Endothelial cell of umbilical vein (primary cell): ENCODE data around the gene LRRFIP2. TPM values are rescaled to one million over a fixed set of nuclear protein-coding genes. Genes with fewer than 3 reads are reported as not detected.

Experiments used
- BruUV-seq: library from RNA; stranded (reverse); fragments of 400-500 nt; replicated peaks from 2 replicates; lab custom pipeline; 2021; lab: Mats Ljungman, UMichigan
- CTCF ChIA-PET: fragments of 300-600, 350-600 bp; sonication (Branson Sonifier 250); formaldehyde crosslinking; loops from one replicate; lab custom pipeline; 2021; ENCODE audit warnings: antibody characterized with exemption, inconsistent platforms; lab: Charles Lee
- POLR2A ChIA-PET: fragments of 300-600, 350-600 bp; sonication (Branson Sonifier 250); formaldehyde crosslinking; loops from one replicate; lab custom pipeline; 2021; ENCODE audit warnings: antibody characterized with exemption, inconsistent platforms; lab: Charles Lee
- DNase-seq: peaks from one replicate; pipeline ENCODE4 v3.0.0-alpha.2; 2011; ENCODE audit warnings: low read depth, low spot score
- FAIRE-seq: peaks from 2 replicates; lab custom pipeline; 2011; peaks lifted over from hg19 to GRCh38; lab: Jason Lieb, UNC
- H2AFZ ChIP-seq: 2 replicates; pipeline ENCODE4 v1.6.0; 2012; ENCODE audit warnings: low read depth, low read length, control low read depth, inconsistent platforms
- H3K27ac ChIP-seq: 2 replicates; pipeline ENCODE4 v1.5.1; 2011; ENCODE audit warnings: low read depth, mild to moderate bottlenecking, control low read depth, low read length, moderate library complexity; ENCODE audit not compliant: insufficient read depth
- H3K27me3 ChIP-seq, 2 experiments: 2 replicates each; pipeline versions ENCODE4 v1.6.0 to v1.6.1; 2011; ENCODE audit warnings: low read length in 2 of 2, mixed read lengths in 1 of 2; ENCODE audit not compliant: control insufficient read depth in 2 of 2, insufficient read depth in 2 of 2
- H3K36me3 ChIP-seq, 2 experiments: 2 replicates in 1 of 2; 3 replicates in 1 of 2; pipeline ENCODE4 v1.5.1; 2011; ENCODE audit warnings: low read length in 2 of 2, mild to moderate bottlenecking in 1 of 2, moderate library complexity in 1 of 2; ENCODE audit not compliant: control insufficient read depth in 2 of 2, insufficient read depth in 2 of 2; ENCODE audit errors: extremely low read depth in 1 of 2
- H3K4me1 ChIP-seq: 3 replicates; pipeline ENCODE4 v1.5.1; 2011; ENCODE audit warnings: mild to moderate bottlenecking, low read length; ENCODE audit not compliant: control insufficient read depth, insufficient read depth; ENCODE audit errors: extremely low read depth
- H3K4me2 ChIP-seq: 2 replicates; pipeline ENCODE4 v1.6.1; 2011; ENCODE audit warnings: low read length, control low read depth, mixed read lengths; ENCODE audit not compliant: insufficient read depth
- H3K4me3 ChIP-seq, 3 experiments: fragments of 200-600 bp in 1 of 3; sonication (generic), shearing (Covaris generic) in 1 of 3; replicated peaks in 1 of 3; 2 replicates each; pipeline ENCODE4 v1.5.1; 2011 to 2016; ENCODE audit warnings: control low read depth in 3 of 3, low read length in 3 of 3, mild to moderate bottlenecking in 2 of 3, inconsistent platforms in 1 of 3, low read depth in 1 of 3, moderate library complexity in 1 of 3; ENCODE audit not compliant: insufficient read depth in 1 of 3
- H3K79me2 ChIP-seq: 2 replicates; pipeline ENCODE4 v1.6.0; 2012; ENCODE audit warnings: low read length, inconsistent platforms; ENCODE audit not compliant: control insufficient read depth, insufficient read depth
- H3K9ac ChIP-seq: replicated peaks from 2 replicates; pipeline ENCODE3; 2011; ENCODE audit warnings: low read length, control low read depth; ENCODE audit not compliant: insufficient read depth; ENCODE audit errors: extremely low read depth
- H3K9me1 ChIP-seq: replicated peaks from 3 replicates; pipeline ENCODE4 v1.6.0; 2011; ENCODE audit warnings: mild to moderate bottlenecking, low read length; ENCODE audit not compliant: control insufficient read depth, insufficient read depth; ENCODE audit errors: extremely low read depth
- H3K9me3 ChIP-seq: replicated peaks from 2 replicates; pipeline ENCODE4 v1.5.1; 2012; ENCODE audit warnings: low read length, inconsistent platforms; ENCODE audit not compliant: control insufficient read depth, insufficient read depth
- H4K20me1 ChIP-seq: replicated peaks from 2 replicates; pipeline ENCODE3; 2011; ENCODE audit warnings: mild to moderate bottlenecking, low read length; ENCODE audit not compliant: control insufficient read depth, insufficient read depth; ENCODE audit errors: extremely low read depth
- CTCF ChIP-seq, 2 donors: IDR thresholded peaks; 1 replicate in 1 of 2; 2 replicates in 1 of 2; pipeline ENCODE4 v1.5.1; 2011; ENCODE audit warnings: low read length in 2 of 2, mild to moderate bottlenecking in 2 of 2, moderate library complexity in 2 of 2, control low read depth in 1 of 2, inconsistent platforms in 1 of 2, low read depth in 1 of 2; ENCODE audit not compliant: insufficient read depth in 1 of 2; ENCODE audit errors: extremely low read depth in 1 of 2
- EZH2 ChIP-seq: IDR thresholded peaks from 2 replicates; pipeline ENCODE4 v1.6.1; 2012; ENCODE audit warnings: borderline replicate concordance, low read depth, mild to moderate bottlenecking, moderate library complexity, low read length, inconsistent platforms; ENCODE audit not compliant: severe bottlenecking
- FOS ChIP-seq: IDR thresholded peaks from 2 replicates; pipeline ENCODE4 v1.6.1; 2011; ENCODE audit warnings: mild to moderate bottlenecking, low read length, moderate library complexity, borderline replicate concordance; ENCODE audit not compliant: insufficient read depth
- GATA2 ChIP-seq: IDR thresholded peaks from 2 replicates; pipeline ENCODE4 v1.7.0; 2011; ENCODE audit warnings: low read depth, mild to moderate bottlenecking, moderate library complexity, mixed read lengths, low read length; ENCODE audit not compliant: insufficient read length, insufficient read depth
- JUN ChIP-seq: IDR thresholded peaks from 2 replicates; pipeline ENCODE4 v1.6.1; 2011; ENCODE audit warnings: borderline replicate concordance, low read depth; ENCODE audit not compliant: insufficient read length, insufficient read depth
- MAX ChIP-seq: IDR thresholded peaks from 2 replicates; pipeline ENCODE4 v1.6.1; 2011; ENCODE audit not compliant: insufficient read depth, insufficient read length
- MYC ChIP-seq: IDR thresholded peaks from one replicate; pipeline ENCODE4 v1.6.1; 2011; ENCODE audit warnings: mild to moderate bottlenecking, low read depth, low read length
- POLR2A ChIP-seq: IDR thresholded peaks from 2 replicates; pipeline ENCODE4 v1.6.1; 2012; ENCODE audit warnings: low read depth, mild to moderate bottlenecking, control low read depth, low read length
- POLR2AphosphoS5 ChIP-seq: IDR thresholded peaks from 2 replicates; pipeline ENCODE4 v1.6.1; 2012; ENCODE audit warnings: low read depth, mild to moderate bottlenecking, control low read depth, low read length, moderate library complexity; ENCODE audit not compliant: insufficient read depth
- dilution Hi-C: fragments of 300-500 bp; cut with MboI; formaldehyde crosslinking; loops from one replicate; pipeline ENCODE4 v1.15.0; 2019; ENCODE audit warnings: low sequenced_read_pairs; ENCODE audit not compliant: extremely low pct_ligation_motif_present
- intact Hi-C: fragments of 100-400 bp; cut with micrococcal nuclease; formaldehyde crosslinking; loops from one replicate; pipeline ENCODE4 v1.10.0; 2022
- polyA plus RNA-seq, 4 experiments: library from polyadenylated mRNA; depleted of rRNA in 3 of 4; stranded (reverse) in 3 of 4; unstranded in 1 of 4; fragments of >200 nt; gene quantifications; 2 replicates each; pipeline versions ENCODE4 v1.2.1 to v1.2.3, GENCODE V29; 2011 to 2012; ENCODE audit warnings: missing spikeins in 1 of 4
- total RNA-seq: library from RNA; stranded (reverse); gene quantifications from 2 replicates; pipeline ENCODE4 v1.2.3, GENCODE V29; 2021

Gene LRRFIP2
- total and polyA plus RNA-seq, 2 donors (not counting 3 experiments of a cell fraction or from before 2014, with no cell fraction given) = 20.8 to 78.9 TPM

- no peak overlapping the region for H3K4me3 ChIP-seq
- intact Hi-C loops = loop anchor here (5.0 kb wide), 1 partner anchor 65 kb away; no protein-coding TSS in a partner anchor
- no peaks in the 10 kb centered on the region for H3K9me1 ChIP-seq
- no peaks in the 10 kb centered on the region for H3K27me3 ChIP-seq
- H3K27ac ChIP-seq = no peak overlapping the region
- H3K4me2 ChIP-seq = no peak overlapping the region
- no peak for FAIRE-seq
- BruUV-seq = no TSS peak
- H3K4me1 ChIP-seq = peaks cover 2% of the 10 kb centered on the region
- H3K79me2 ChIP-seq = no peaks in the 10 kb centered on the region
- no peaks in the 10 kb centered on the region for H4K20me1 ChIP-seq
- dilution Hi-C loops = no loop called here
- no peak overlapping the region for H2AFZ ChIP-seq
- H3K9me3 ChIP-seq = no peaks in the 10 kb centered on the region
- ChIA-PET CTCF (interaction anchor here (1.6 kb wide), 1 partner anchor 38 kb away, joined by 3 read pairs; no protein-coding TSS in a partner anchor), POLR2A (no interaction called here)
- TF ChIP-seq MAX (no peak), MYC (no peak), POLR2A (no peak), FOS (no peak), POLR2AphosphoS5 (no peak), EZH2 (no peak), JUN (no peak), CTCF (IDR thresholded peaks at IDR 0.05; ENCODE audit: extremely low read depth in 1 of 2, insufficient read depth in 1 of 2, low read depth in 1 of 2, low read length in 2 of 2) (no peak), GATA2 (no peak)
- no peak for DNase-seq
- H3K9ac ChIP-seq = no peak overlapping the region
- H3K36me3 ChIP-seq = peaks cover 9 to 20% of the 10 kb centered on the region in 2 experiments
These were observed 106.8 kb downstream of the LRRFIP2 start for GRCh38 chr3:37067577-37067976.
